Measurements from ENCODE around the gene INAFM2. TPM values are rescaled to one million over a fixed set of nuclear protein-coding genes. Genes with fewer than 3 reads are reported as not detected.
A peak's percentile ranks its signal among the peaks of the same experiment; 100 is the strongest.

INAFM2 gene
- total RNA-seq (2013; cell fraction: nucleolus; rRNA removed): 2.6 and 3.5 TPM in 2 replicates
- total RNA-seq (2014; rRNA removed): 3.8 and 5.0 TPM in 2 replicates
- total RNA-seq (2014; rRNA removed; fragmentation: Illumina TruSeq; extraction: Trizol): 3.9 and 5.2 TPM in 2 replicates
- 5.2 and 8.1 TPM in 2 replicates for total RNA-seq (2021)
- 2.1 TPM for polyA plus RNA-seq (2011; ENCODE audit: low read depth)
- 4.0 and 4.2 TPM in 2 replicates for polyA plus RNA-seq (2011; rRNA removed)
- 1.9 and 2.6 TPM in 2 replicates for polyA plus RNA-seq (2011; cell fraction: cytosol; rRNA removed)
- 2.5 and 3.4 TPM in 2 replicates for polyA plus RNA-seq (2011; cell fraction: nucleus; rRNA removed)
- polyA plus RNA-seq (2012): 3.1 and 3.9 TPM in 2 replicates
- 3.9 and 5.9 TPM in 2 replicates for polyA plus RNA-seq (2014; fragmentation: Illumina TruSeq; extraction: Trizol)
- polyA plus RNA-seq (2014; fragmentation: Nextera tagmentation; extraction: Ambion mirVana): 1 to 10 TPM; 2.0 to 2.4 TPM
- 3.0 and 4.2 TPM in 2 replicates for polyA plus RNA-seq (2014; rRNA removed)
- 1 to 10 TPM in 1 of 2 experiments, under 1 TPM in 1; 0.75 to 1.2 TPM for polyA plus RNA-seq (2016; fragmentation: Nextera tagmentation; extraction: Ambion mirVana)
- polyA minus RNA-seq (2011; rRNA and poly(A)+ RNA removed): 1.3 and 1.9 TPM in 2 replicates
- 0.62 and 0.80 TPM in 2 replicates for polyA minus RNA-seq (2011; cell fraction: cytosol; rRNA and poly(A)+ RNA removed)
- polyA minus RNA-seq (2011; cell fraction: nucleus; rRNA and poly(A)+ RNA removed): 1.2 and 1.5 TPM in 2 replicates
- percentile 49 among the genes with signal in this experiment for Bru-seq, nascent RNA
- BruChase-seq, experiment 1, labeled RNA remaining after a 6-hour chase: percentile 43 among the genes with signal in this experiment
- BruChase-seq, experiment 2, labeled RNA remaining after a 2-hour chase: percentile 62 among the genes with signal in this experiment
- long read RNA-seq, experiment 1: 0 reads
- long read RNA-seq, experiment 2, partial matches to known transcripts: 0 of 1 reads
- long read RNA-seq, experiment 2, other reads (novel, unspliced or antisense): 0 of 1 reads

- Histone ChIP-seq H2AFZ (ENCODE audit: control insufficient read depth, low read depth, low read length) (peak within 1 kb of the TSS; percentile 68), H3K27me3 (replicated peaks in 1 of 2; ENCODE audit: control insufficient read depth in 2 of 2, insufficient read depth in 2 of 2, low read length in 1 of 2) (no peaks in the 10 kb centered on the region), H3K4me2 (ENCODE audit: control insufficient read depth, insufficient read depth) (peak within 1 kb of the TSS; percentile 86), H3K27ac (ENCODE audit: control insufficient read depth, insufficient read depth) (no peak within 1 kb of the TSS), H3K79me2 (ENCODE audit: control insufficient read depth, insufficient read depth, low read length) (no peaks in the 10 kb centered on the region), H3K4me3 (peak within 1 kb of the TSS; percentile 72), H3K9me3 (replicated peaks; ENCODE audit: control insufficient read depth, insufficient read depth, low read length) (no peaks in the 10 kb centered on the region), H4K20me1 (ENCODE audit: control insufficient read depth, insufficient read depth) (no peaks in the 10 kb centered on the region), H3K4me1 (ENCODE audit: control insufficient read depth, insufficient read depth, low read length) (peaks cover 5% of the 10 kb centered on the region), H3K9ac (ENCODE audit: control insufficient read depth, insufficient read depth, low read length) (peak within 1 kb of the TSS; percentile 44; the same call in 1 of the 2 replicates), H3K36me3 (ENCODE audit: control insufficient read depth in 2 of 2, insufficient read depth in 2 of 2, low read length in 1 of 2) (no peaks in the 10 kb centered on the region)
- in situ Hi-C loops (cut with MboI) (no loop called here), intact Hi-C loops (cut with micrococcal nuclease; ENCODE audit: unreplicated experiment) (no loop called here)
- ChIA-PET SMC1A (ENCODE audit: uncharacterized antibody, unreplicated experiment) (interaction anchor here (1.0 to 1.5 kb wide), 6 partner anchors 14 to 459 kb away, joined by 3 to 11 read pairs (median 3); partner anchors contain the start of gene PLCB2), POLR2A (interaction anchor here (0.9 to 1.0 kb wide), 2 partner anchors 10 to 13 kb away, joined by 3 read pairs; no protein-coding TSS in a partner anchor), CTCF (interaction anchor here (0.9 to 17.6 kb wide), 10 partner anchors 9 to 106 kb away, joined by 3 to 336 read pairs (median 5); partner anchors contain the start of genes CCDC9B, KNSTRN and PLCB2), RAD21 (ENCODE audit: unreplicated experiment) (interaction anchor here (0.6 to 2.6 kb wide), 4 partner anchors 11 to 534 kb away, joined by 3 to 30 read pairs (median 4); no protein-coding TSS in a partner anchor)
- peak; percentile 44 for FAIRE-seq
- WGBS (ENCODE audit: insufficient coverage, insufficient replicate concordance, low lambda C conversion rate, missing lambda C conversion rate): 1% methylated on average over 68 of the region's 103 CpGs
- peak; percentile 48 for DNase-seq (ENCODE audit: low read depth, low spot score)
- no TSS peak for BruUV-seq (replicated peaks)
- peak; percentile 92 for ATAC-seq
- TF ChIP-seq BHLHE40 (IDR thresholded peaks at IDR 0.05; ENCODE audit: borderline replicate concordance in 1 of 2, low read depth in 2 of 2, low read length in 1 of 2) (peak in 1 of 2 experiments; percentile 46; a peak in 1 of 4 replicates), SP1 (IDR thresholded peaks at IDR 0.05; ENCODE audit: low read depth, low read length) (peak; percentile 91), NKRF (conservative IDR thresholded peaks at IDR 0.05) (peak; percentile 99), TARDBP (IDR thresholded peaks at IDR 0.05; ENCODE audit: borderline replicate concordance) (peak; percentile 40; the same call in 1 of the 2 replicates), MYC (IDR thresholded peaks at IDR 0.05; ENCODE audit: insufficient read depth, insufficient read length, insufficient replicate concordance, low read length, severe bottlenecking) (no peak), DPF2 (IDR thresholded peaks at IDR 0.05) (0 out of 2 replicates have a peak, but pooled peaks have one; percentile 13), CHD2 (IDR thresholded peaks at IDR 0.05; ENCODE audit: borderline replicate concordance, low read depth, low read length) (0 out of 2 replicates have a peak, but pooled peaks have one; percentile 21), MEF2A (IDR thresholded peaks at IDR 0.05; ENCODE audit: insufficient read depth, low read depth, low read length) (0 out of 2 replicates have a peak, but pooled peaks have one; percentile 40), YY1 (IDR thresholded peaks at IDR 0.05; ENCODE audit: low read depth, low read length) (no peak; the same call in 1 of the 2 replicates), TCF12 (IDR thresholded peaks at IDR 0.05; ENCODE audit: low read depth, low read length) (no peak), ELK1 (IDR thresholded peaks at IDR 0.05; ENCODE audit: low read depth, low read length) (peak; percentile 91), IKZF1 (conservative IDR thresholded peaks at IDR 0.05) (0 out of 2 replicates have a peak, but pooled peaks have one; percentile 38), POLR2A (IDR thresholded peaks at IDR 0.05; ENCODE audit: low read depth, low read length) (peak; percentile 41; the same call in 1 of the 2 replicates), SUPT20H (IDR thresholded peaks at IDR 0.05; ENCODE audit: borderline replicate concordance, control insufficient read depth, low read depth, low read length) (no peak), JUND (IDR thresholded peaks at IDR 0.05; ENCODE audit: low read depth, low read length) (peak; percentile 51; the same call in 1 of the 2 replicates), KLF5 (IDR thresholded peaks at IDR 0.05; ENCODE audit: partially characterized antibody) (no peak)
Observed at GRCh38 chr15:40323239-40323952, at the start of gene INAFM2. INAFM2 (plus strand) TSS chr15:40323692; CDS start chr15:40324056, 364 bp downstream.
